Hippocampal formation (tissue), 2 donors: ENCODE measurements around the gene PLEKHA6.
A peak's percentile ranks its signal among the peaks of the same experiment; 100 is the strongest.

Experiments
- DNase-seq, 2 donors: peaks; one replicate each; lab custom pipeline; 2025; lab: John Stamatoyannopoulos, UW

The PLEKHA6 gene

GRCh38 chr1:204383163-204383904 lies 23.6 kb upstream of the PLEKHA6 start:
- DNase-seq = no peak

GRCh38 chr1:204382714-204383083 lies 23.0 kb upstream of the PLEKHA6 start:
- DNase-seq = no peak

GRCh38 chr1:204380293-204380831 lies 20.6 kb upstream of the PLEKHA6 start:
- no peak for DNase-seq

- no peak for DNase-seq
These were observed 18.3 kb upstream of the PLEKHA6 start for GRCh38 chr1:204377800-204378668.

GRCh38 chr1:204376919-204377799 lies 17.4 kb upstream of the PLEKHA6 start:
- DNase-seq = no peak

GRCh38 chr1:204376465-204376864 lies 16.7 kb upstream of the PLEKHA6 start:
- no peak for DNase-seq

GRCh38 chr1:204373911-204374310 lies 14.2 kb upstream of the PLEKHA6 start:
- DNase-seq = no peak

GRCh38 chr1:204370176-204370575 lies 10.4 kb upstream of the PLEKHA6 start:
- DNase-seq = peak; percentile 23 to 29

GRCh38 chr1:204368996-204369726 lies 9.4 kb upstream of the PLEKHA6 start:
- DNase-seq = peak; percentile 61 to 68

- DNase-seq = no peak
These were observed 8.2 kb upstream of the PLEKHA6 start for GRCh38 chr1:204367956-204368355.

- no peak for DNase-seq
These were observed 7.6 kb upstream of the PLEKHA6 start for GRCh38 chr1:204367193-204367858.

- DNase-seq = no peak
These were observed 7.0 kb upstream of the PLEKHA6 start for GRCh38 chr1:204366759-204367158.

GRCh38 chr1:204363335-204364114 lies 3.8 kb upstream of the PLEKHA6 start:
- DNase-seq = peak; percentile 61 to 77

GRCh38 chr1:204362984-204363334 lies 3.2 kb upstream of the PLEKHA6 start:
- DNase-seq = no peak

- no peak for DNase-seq
These were observed 2.1 kb upstream of the PLEKHA6 start for GRCh38 chr1:204361781-204362180.

GRCh38 chr1:204361341-204361771 lies 1.6 kb upstream of the PLEKHA6 start:
- DNase-seq = no peak

- DNase-seq = no peak
These were observed 585 bp upstream of the PLEKHA6 start for GRCh38 chr1:204360314-204360713.

GRCh38 chr1:204359131-204359473 lies 627 bp downstream of the PLEKHA6 start:
- no peak for DNase-seq

- DNase-seq = no peak
These were observed 1.1 kb downstream of the PLEKHA6 start for GRCh38 chr1:204358605-204359004.
